Middle frontal gyrus (tissue), 1 donor: Measurements from ENCODE around the gene RCBTB2.
"Not testable (repeated sequence)": the region's sequence is repeated elsewhere in the genome, so short reads cannot be mapped to it uniquely, and the experiment has no call there.

Experiments
- DNase-seq: peaks from one replicate; pipeline ENCODE4 v3.0.0-alpha.2; 2015; ENCODE audit warnings: low spot score; ENCODE audit errors: extremely low spot score

The RCBTB2 gene

DNA sequence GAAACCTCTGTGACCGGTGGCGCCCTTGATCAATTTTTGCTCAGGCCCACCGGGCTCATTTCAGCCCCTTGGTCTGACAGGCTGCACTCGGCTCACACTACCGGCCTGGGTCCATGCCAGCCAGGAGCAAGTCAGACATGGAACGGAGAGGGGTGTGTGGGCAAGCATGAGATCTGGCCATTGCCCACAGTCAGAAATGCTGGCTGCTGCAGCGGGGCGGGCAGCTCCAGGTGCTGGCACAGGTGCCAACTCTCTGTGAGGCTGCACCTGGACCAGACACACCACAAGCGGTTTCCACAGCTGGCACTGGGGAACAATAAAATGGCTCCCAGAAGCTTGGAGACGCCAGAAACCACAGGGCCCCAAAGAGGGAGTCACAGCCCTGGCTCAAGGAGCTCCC lies 76.3 kb downstream of the RCBTB2 start:
- DNase-seq: no peak

DNA sequence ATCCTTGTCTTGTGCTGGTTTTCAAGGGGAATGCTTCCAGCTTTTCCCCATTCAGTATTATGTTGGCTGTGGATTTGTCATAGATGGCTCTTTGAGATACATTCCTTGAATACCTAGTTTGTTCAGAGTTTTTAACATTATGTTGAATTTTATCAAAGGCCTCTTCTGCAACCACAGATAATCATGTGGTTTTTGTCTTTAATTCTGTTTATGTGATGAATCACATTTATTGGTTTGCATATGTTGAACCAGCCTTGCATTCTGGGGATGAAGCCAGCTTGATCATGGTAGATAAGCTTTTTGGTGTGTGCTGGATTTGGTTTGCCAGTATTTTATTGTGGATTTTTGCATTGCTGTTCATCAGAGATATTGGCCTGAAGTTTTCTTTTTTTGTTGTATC lies 81.7 kb downstream of the RCBTB2 start:
- DNase-seq: not testable (repeated sequence)

DNA sequence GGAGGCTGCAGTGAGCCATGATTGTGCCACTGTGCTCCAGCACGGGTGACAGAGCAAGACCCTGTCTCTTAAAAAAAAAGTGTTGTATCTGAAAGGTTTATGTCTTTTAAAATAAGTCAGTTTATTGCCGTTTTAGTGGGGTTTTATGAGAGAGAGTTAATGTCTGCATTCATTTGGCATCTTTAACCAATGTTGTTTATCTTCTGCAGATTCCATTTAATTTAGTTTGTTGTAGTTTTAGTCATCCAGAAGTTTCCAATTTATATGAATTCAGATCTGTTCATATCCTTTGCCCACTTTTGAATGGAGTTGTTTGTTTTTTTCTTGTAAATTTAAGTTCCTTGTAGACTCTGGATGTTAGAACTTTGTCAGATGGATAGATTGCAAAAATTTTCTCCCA lies 83.2 kb downstream of the RCBTB2 start:
- no peak for DNase-seq

DNA sequence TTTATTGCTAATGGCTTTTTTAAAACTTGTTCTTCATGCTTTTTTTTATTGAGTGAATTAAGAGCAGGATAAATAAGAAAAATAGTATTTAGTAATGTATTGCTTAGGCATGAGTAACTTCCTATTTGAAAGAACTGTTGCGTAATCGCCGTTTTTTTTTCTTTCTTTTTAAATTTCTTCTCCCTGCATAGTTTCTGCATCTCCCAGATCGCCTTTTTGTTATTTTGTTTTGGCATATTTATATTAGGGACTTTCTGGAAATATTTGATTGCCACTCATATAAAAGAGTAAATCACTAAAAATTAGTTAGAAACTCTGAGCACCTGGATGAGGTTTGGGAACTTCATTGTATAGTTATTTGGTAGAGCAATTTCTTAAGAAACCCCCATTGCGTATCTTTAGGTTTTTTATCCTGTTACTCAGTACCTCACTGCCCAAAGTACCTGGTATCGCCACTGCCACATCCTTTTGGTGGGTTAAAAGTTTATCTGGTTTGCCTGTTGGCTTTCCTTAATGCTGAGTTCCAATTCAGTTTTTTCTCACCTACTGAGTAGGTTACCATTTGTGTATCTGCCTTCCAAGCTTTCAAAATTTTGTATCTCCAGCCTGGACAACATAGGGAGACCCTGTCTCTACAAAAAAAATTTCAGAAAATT lies 83.8 kb downstream of the RCBTB2 start:
- DNase-seq: no peak

DNA sequence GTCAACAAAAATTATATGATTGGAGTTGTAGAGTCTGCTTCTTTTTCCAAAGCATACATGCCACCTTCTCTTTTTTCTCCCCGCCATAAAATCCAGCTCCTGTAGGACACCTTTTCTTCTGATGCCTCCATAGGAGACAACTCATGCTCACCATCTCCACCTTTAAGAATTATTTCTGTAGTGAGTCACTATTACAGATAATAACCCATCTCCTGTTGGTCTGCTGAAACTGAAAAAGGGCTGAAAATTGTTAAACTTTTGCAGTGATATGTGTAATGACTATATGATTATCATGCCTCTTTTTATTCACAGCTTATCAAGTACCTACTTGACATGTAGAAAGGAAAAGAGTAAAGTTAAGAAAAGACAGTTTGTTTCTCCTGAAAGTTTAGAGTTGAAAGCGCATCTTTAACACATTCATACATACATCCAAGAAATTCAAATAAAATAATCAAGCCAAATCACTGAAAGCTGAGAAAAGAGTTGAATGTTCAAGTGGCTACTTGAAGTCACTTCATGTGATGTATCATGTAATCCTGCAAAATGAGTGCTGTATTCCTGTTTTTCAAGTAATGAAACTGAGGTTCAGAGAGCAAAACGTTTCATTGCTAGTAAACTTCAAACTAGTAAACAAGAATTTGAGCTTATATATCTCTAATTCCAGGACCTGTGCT lies 84.5 kb downstream of the RCBTB2 start:
- DNase-seq: no peak

DNA sequence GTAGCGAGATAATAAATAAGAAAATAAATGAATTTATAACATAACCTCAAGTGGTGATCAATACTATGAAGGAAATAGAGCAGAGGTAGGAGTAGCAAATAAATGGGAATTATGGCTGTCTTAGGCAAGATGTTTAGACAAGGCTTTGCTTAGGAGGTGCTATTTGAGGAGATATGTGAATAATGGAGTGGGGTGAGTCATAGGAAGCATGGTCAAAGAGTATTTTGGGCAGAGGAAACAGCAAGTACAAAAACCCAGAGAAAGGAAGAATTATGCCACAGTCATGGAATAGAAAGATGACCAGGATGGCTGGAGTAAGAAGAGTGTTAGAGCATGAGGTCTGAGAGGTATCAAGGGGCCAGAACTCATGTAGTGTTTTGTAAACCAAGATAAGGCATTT lies 86.4 kb downstream of the RCBTB2 start:
- no peak for DNase-seq

DNA sequence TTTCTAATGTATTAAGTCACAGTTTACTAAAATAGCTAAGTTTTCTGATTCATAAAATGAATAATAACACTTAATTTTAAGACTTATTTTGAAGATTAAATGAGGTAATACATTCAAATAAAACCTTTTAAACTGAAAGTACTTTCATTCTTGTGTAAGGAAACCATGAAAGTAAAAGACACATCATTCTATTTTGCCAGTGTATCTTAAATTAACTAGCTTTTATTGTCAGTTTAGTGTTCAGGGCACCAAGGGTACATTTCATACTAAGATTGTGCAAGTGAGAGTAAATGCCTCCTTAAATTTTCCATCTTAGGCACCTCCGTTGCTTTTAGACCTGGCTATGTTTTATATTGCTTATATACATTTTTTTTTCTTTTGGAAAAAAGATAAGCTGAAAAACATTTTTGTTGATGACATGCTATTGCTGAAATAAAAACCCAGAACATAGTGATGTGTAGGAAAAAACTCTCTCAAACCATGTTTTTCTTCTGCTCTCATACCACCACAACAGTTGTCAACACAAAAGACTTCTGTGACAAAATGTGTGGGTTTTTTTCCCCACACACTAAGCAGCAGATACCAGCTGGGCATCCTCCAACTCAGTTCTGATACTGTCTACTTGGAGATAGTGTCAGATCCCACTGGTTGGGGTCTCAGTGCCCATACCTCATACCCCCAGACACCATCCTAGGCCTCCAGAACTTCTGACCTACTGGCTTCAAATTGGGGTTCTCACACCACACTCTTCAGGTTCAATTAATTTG lies 89.3 kb downstream of the RCBTB2 start:
- DNase-seq: no peak
